Measurements from ENCODE around the gene ZNF224.
A peak's percentile ranks its signal among the peaks of the same experiment; 100 is the strongest.

Gene ZNF224

DNA sequence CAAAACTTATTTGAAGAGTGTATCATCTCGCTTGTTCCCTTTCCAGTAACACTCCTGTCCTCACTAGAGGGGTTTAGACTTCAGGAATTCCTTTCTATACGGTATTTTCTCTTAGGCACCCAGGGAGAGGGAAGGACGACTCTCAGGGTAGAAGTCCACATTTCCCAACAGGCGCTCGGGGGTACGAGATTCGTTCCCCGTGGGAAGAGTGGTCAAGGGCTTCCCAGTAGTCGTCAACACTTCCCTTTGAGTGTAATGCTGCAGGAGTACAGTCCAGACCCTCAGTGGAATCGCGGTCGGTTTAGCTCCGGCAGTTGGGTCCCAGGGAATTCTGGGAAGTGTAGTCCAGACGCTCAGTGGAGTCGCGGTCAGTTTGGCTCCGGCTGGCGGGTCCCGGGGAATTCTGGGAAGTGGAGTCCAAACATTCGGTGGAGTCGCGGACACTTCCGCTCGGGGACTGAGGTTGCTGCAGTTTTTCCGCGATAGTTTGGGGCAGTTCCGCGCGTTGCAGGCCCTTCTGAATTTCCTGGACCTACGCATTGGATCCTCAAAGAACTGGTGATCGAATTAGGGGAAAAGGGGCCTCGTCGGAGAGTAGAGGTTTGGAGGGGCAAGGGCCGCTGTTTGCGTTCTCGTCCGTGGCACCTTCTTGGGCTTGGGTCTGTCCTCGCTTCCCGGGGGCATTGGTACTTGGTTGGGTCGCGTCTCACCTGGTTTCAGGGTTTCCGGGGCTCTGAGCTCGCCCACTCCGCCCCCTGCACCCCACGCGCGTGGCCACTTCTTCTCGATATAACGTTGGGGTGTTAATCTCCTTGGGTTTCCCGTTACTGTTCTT lies at the start of gene ZNF224:
Gene ZNF224, plus strand, starts transcription at position 431 of the 835 bp plus-strand sequence. CDS start 3,513 bp downstream, outside the sequence.
- DNase-seq (ENCODE audit: low read depth in 2 of 2, low spot score in 1 of 2): peak; percentile 49 to 59

DNA sequence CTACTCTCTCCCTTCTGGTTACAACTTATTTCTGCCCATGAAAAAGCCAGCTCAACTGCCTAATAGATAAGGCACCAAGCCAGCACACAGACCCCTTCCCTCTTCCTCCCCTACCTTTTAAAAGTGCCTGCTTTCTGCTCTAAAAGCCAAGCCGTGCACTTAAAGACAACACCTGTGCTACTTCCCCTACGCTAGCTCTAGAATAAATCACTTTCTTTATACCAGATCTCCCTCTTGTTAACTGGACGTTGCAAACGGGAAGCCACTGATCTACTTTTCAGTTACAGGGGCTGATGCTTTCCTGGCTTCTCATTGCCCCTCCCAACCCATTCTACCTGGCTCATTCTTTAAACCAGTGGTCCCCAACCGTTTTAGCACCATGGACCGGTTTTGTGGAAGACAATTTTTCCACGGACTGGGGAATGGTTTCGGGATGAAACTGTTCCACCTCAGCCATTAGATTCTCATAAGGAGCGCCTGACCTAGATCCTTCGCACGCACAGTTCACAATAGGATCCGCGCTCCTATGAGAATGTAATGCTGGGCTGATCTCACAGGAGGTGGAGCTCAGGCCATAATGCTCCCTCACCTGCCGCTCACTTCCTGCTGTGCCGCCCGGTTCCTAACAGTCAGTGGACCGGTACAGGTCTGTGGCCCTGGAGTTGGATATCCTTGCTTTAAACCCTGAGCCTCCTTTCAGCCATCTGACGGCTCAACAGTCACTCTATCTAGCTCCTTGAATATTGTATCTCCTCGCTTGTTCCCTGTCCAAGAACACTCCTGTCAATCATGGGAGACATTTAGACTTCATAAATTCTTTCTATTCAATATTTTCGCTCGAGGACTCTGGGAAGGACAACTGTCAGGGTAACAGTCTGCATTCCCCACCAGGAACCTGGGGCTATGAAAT lies 43.2 kb upstream of the ZNF224 start:
- DNase-seq (ENCODE audit: low read depth in 2 of 2, low spot score in 1 of 2): no peak

GRCh38 chr19:44051650-44052402 lies 42.3 kb upstream of the ZNF224 start, which contains the start of gene ZNF223:
Gene ZNF223 (plus strand): TSS chr19:44052036. CDS start chr19:44055177, 3,141 bp downstream.
- DNase-seq (ENCODE audit: low read depth in 2 of 2, low spot score in 1 of 2): peak in 1 of 2 donors; percentile 33

DNA sequence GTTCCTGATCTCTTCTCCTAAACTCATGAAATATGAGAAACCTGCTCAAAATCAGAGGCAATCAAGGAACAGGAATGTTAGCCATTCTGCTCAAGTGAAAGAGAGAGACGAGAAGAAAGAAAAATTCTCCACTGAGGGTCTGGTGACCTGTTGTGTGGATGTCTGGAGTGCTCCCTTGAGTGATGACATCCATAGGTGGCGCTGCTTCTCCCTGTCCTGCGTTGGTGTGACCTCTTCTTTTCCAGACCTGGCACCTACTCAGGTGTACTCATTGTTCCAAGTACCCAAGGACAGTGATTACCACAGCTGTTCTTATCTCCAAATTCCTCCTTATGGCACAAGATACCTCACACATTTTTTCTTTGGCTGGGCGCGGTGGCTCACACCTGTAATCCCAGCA lies 38.3 kb upstream of the ZNF224 start:
- no peak for DNase-seq (ENCODE audit: low read depth in 2 of 2, low spot score in 1 of 2)

- no peak for DNase-seq (ENCODE audit: low read depth in 2 of 2, low spot score in 1 of 2)
These were observed 34.9 kb upstream of the ZNF224 start for GRCh38 chr19:44059229-44059628.

GRCh38 chr19:44061038-44061437 lies 33.1 kb upstream of the ZNF224 start:
- no peak for DNase-seq (ENCODE audit: low read depth in 2 of 2, low spot score in 1 of 2)

GRCh38 chr19:44066305-44066704 lies 27.9 kb upstream of the ZNF224 start:
- no peak for DNase-seq (ENCODE audit: low read depth in 2 of 2, low spot score in 1 of 2)

GRCh38 chr19:44069415-44069814 lies 24.7 kb upstream of the ZNF224 start:
- DNase-seq (ENCODE audit: low read depth in 2 of 2, low spot score in 1 of 2): no peak

GRCh38 chr19:44071824-44072542 lies 22.2 kb upstream of the ZNF224 start, which contains the start of gene ZNF284:
Gene ZNF284 (plus strand): TSS chr19:44072159. CDS start chr19:44076390, 4,231 bp downstream.
- DNase-seq (ENCODE audit: low read depth in 2 of 2, low spot score in 1 of 2): peak in 1 of 2 donors; percentile 63

DNA sequence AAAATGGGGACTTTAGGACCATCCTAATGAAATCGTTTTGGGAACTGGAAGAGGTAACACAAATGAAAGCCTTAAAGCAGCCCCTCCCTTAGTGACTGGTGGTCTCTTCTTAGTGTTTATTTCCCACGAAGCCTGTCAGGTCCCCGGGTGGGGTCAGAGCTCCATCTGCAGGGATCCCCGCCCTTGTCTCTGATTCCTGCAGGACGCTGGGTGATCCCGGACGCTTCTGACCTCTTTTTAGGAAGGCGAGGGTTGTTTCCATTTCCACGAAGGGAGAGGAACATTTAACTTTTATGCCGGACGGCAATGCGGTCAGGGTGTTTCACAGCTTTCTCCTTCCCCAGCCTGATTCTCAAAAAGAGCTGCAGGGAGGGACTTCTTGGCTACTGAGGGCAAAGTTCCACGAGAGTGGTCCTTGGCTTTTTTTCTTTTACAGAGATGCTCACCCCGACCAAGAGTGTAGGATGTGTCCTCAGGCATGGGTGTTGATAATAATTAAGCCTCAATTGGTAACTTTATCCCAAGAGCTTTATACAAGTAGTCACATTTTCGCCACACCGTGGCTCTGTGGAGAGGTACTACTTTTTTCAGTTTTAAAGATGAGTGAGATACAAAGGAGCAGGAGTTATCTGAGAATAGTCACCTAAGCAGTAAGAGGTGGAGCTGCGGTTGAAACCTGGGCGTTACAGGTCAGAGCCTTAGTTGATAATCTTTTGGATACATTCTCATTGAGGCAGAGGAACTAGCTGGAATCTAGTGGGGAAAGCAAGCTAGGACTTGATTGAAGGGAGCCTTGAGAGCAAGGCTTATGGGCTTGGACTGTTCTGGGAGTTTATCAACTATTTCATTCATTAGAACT lies 21.4 kb upstream of the ZNF224 start:
- DNase-seq (ENCODE audit: low read depth in 2 of 2, low spot score in 1 of 2): no peak

DNA sequence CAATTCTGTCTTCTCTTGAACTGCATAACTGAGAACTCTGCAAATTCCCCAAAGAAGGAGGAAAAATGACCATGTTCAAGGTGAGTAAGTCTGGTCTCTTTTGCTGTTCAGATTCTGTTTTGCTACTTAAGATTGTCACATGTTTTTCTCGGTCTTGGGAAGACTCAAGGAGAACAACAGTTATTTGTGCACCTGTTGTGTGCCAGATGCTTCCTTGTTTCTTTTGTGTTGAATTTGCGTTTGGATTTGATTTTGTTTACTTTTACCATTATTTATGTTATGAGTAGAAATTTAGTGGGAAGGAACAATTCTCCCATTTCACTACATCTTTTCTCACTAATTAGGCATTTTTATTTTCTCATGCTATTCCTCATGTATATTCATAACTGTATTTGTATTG lies 17.8 kb upstream of the ZNF224 start:
- DNase-seq (ENCODE audit: low read depth in 2 of 2, low spot score in 1 of 2): no peak

DNA sequence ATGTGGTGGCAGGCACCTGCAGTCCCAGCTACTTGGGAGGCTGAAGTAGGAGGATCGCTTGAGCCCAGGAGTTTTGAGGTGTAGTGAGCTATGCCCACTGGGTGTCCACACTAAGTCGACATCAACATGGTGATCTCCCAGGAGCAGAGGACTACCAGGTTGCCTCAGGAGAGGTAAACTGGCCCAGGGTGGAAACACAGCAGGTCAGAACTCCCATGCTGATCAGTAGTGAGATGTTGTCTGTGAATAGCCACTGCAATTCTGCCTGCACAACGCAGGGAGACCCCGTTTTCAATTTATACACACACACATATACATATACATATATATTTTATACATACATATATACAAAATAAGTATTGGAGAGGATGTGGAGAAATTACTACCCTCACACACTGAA lies 2.1 kb upstream of the ZNF224 start:
- no peak for DNase-seq (ENCODE audit: low read depth in 2 of 2, low spot score in 1 of 2)

- DNase-seq (ENCODE audit: low read depth in 2 of 2, low spot score in 1 of 2): no peak
These were observed 13.6 kb downstream of the ZNF224 start for GRCh38 chr19:44107751-44108150.

DNA sequence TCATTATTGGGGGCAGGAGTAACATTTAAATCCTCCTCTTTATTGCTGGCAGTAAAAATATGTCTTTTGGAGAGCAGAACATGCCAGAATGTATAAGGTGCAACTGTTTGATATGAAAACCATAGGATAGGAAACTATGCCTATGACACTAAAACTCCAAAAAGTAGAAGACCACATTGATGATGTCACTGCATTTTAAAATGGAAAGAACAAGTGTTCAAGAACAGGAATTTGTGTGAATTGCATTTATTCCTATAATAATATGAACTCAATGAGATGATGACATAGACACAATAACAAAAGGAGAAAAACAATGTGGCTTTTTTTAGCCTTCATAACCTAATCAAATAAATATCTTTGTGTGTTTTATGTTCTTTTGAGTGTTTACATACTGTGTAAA lies 15.3 kb downstream of the ZNF224 start:
- no peak for DNase-seq (ENCODE audit: low read depth in 2 of 2, low spot score in 1 of 2)

DNA sequence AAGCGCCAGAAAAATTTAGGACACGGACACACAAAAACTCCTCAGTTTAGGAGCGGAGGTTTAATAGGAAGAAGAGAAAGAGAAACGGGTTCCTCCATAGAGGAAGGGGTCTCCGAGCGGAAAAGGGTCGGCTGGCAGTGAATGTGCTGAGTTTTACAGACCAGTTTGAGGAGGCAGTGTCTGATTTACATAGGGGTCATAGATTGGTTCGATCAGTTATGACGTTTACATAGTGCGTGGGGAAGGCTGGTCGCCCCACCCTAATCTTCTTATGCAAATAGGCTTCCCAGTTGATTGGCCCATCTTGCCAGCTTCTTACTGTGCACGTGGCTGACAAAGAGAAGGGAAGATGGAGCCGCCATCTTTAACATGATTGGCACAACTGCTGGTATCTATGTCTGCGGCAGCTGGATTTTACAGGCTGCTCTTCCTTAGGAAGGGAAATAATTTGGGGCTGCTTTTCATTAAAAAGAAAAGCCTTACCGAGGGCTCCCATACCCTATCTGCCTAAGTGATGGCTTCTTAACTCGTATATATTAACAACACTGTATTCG lies 17.8 kb downstream of the ZNF224 start:
- DNase-seq (ENCODE audit: low read depth in 2 of 2, low spot score in 1 of 2): no peak

DNA sequence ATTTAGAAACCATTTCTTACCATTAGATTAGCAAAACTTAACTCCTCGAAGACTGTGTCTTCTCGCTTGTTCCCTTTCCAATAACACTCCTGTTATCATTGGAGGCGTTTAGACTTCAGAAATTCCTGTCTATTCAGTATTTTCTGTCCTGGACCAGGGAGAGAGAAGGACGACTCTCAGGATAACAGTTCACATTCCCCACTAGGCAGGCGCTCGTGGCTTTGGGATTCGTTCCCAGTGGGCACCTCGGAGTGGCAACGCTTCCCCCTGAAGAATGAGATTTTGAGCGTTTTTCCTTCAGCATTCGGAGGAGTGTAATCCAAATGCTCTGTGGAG lies 18.6 kb downstream of the ZNF224 start:
- no peak for DNase-seq (ENCODE audit: low read depth in 2 of 2, low spot score in 1 of 2)

DNA sequence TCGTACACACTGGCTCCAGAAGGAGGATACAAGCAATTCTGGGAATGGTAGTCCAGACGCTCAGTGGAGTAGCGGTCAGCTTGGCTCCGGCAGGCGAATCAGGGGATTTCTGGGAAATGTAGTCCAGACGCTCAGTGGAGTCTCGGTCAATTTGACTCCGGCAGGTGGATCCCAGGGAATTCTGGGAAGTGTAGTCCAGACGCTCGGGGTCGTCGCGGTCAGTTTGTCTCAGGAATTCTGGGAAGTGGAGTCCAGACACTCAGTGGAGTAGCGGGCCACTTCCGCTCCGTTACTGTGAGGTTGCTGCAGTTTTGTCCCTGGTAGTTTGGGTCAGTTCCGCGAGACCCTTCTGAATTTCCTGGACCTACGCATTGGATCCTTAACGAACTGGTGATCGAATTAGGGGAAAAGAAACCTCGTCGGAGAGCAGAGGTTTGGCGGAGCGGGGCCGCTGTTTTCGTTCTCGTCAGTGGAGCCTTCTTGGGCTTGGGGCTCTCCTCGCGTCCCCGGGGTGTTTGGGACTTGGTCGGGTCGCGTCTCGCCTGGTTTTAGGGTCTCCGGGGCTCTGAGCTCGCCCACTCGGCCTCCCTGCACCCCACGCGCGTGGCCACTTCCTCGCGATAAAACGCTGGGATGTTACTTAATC lies 19.1 kb downstream of the ZNF224 start, which contains the start of gene ZNF225:
Gene ZNF225, plus strand, starts transcription at position 262 of the 646 bp plus-strand sequence. CDS start 2,429 bp downstream, outside the sequence.
- peak; percentile 60 to 69 for DNase-seq (ENCODE audit: low read depth in 2 of 2, low spot score in 1 of 2)

- no peak for DNase-seq (ENCODE audit: low read depth in 2 of 2, low spot score in 1 of 2)
These were observed 19.7 kb downstream of the ZNF224 start for GRCh38 chr19:44113784-44114390.

Measured in stimulated activated CD8-positive, alpha-beta memory T cell treated with anti-CD3 and anti-CD28 coated beads, Interleukin-4, amount 100 ng/mL, for 1 hour (primary cell).